T-helper 2 cell treated with Interferon-gamma antibody and Interleukin-4, amounts not matched to agents 100 ng/mL and 5 ng/mL, for 36 hours (primary cell): ENCODE measurements around the gene KIAA1217. TPM values are rescaled to one million over a fixed set of nuclear protein-coding genes. Genes with fewer than 3 reads are reported as not detected.
"Not testable (repeated sequence)": the region's sequence is repeated elsewhere in the genome, so short reads cannot be mapped to it uniquely, and the experiment has no call there.

ENCODE experiments used
- intact Hi-C: fragments of 100-400 bp; cut with micrococcal nuclease; formaldehyde crosslinking; loops from one replicate; pipeline ENCODE4 v1.15.1; 2023
- total RNA-seq: library from RNA; stranded (reverse); gene quantifications from 2 replicates; pipeline ENCODE4 v1.2.3, GENCODE V29; 2022

Gene KIAA1217
- total RNA-seq, 1 donor from 2014 or later: 0.36 TPM

DNA sequence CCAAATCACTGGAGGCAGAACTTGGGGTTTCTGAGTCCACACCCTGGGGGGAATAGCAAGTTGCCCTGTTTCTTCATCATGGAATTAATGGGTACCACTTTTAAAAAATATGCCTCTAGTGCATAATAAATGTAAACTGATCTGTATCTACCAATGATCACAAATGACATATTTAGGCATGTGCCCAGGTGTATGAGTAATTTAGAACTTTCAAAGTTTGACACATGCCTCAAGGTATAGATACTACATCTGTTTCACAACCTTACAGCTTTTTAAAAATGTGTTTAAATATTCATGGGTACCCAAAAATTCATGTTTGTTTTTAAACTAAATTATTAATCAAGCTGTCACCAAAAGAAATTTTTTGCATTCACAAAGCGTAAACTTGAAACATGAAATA is 226.0 kb downstream of the KIAA1217 start:
- intact Hi-C loops: no loop called here

- intact Hi-C loops: no loop called here
These were observed 226.4 kb downstream of the KIAA1217 start for GRCh38 chr10:24435374-24435773.

DNA sequence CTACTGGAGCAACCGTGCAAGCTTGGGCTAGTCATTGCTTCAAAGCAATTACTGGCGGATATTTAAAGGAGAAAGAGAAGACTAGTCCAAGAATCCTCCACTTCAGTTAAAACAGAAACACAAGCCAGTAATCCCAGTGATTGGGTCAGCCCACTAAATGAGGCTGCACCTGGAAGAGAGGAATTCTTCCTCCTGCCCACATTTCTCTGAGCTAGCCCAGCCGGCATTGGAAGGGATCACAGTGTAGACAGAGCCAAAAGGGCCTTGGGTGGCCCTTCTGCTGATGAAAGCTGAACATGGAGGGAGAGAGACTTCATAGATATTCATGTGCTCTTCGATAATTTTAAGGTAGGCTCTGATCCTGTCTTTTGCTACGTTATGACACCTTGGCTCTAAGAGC is 228.4 kb downstream of the KIAA1217 start:
- intact Hi-C loops: no loop called here

- intact Hi-C loops: no loop called here
These were observed 229.9 kb downstream of the KIAA1217 start for GRCh38 chr10:24438800-24439199.

- intact Hi-C loops: no loop called here
These were observed 231.0 kb downstream of the KIAA1217 start for GRCh38 chr10:24439935-24440334.

- intact Hi-C loops: no loop called here
These were observed 232.2 kb downstream of the KIAA1217 start for GRCh38 chr10:24440817-24441797.

DNA sequence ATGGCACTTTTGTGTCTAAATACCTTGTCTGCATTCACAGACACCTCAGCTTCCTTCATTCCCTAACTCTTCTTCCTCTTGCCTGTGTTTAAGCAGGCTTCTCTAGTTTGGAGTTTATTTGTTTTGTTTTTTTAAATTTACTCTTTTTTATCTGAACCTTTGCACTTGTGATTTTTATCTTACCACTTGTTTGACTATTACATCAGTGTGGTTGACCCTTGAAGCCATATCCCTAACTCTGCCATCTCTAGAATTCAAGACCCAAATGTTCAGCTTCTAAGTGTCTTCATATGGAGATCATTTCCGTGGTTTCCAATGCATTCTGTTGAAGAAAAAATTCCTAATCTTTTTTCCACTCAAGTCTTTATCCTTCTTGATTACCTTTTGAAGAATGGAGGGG is 233.3 kb downstream of the KIAA1217 start:
- intact Hi-C loops: no loop called here

DNA sequence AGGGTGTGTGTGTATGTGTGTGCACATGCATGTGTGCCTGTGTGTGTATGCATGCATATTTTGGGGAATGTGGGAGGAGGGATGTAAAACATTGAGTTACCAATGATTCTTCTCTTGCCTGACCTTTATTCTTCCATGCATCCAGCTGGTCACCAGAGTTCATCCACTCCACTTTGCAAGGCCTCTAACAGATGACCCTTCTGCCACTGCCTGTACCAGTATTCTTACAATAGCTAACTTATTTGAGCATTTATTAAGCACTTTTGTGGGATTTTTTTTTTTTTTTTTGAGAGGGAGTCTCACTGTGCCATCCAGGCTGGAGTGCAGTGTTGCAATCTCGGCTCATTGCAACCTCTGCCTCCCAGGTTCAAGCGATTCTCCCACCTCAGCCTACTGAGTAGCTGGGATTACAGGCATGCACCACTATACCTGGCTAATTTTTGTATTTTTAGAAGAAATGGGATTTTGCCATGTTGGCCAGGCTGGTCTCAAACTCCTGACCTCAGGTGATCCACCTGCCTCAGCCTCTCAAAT is 233.8 kb downstream of the KIAA1217 start:
- intact Hi-C loops: not testable (repeated sequence)

GRCh38 chr10:24444337-24444736 is 235.4 kb downstream of the KIAA1217 start:
- intact Hi-C loops: no loop called here

DNA sequence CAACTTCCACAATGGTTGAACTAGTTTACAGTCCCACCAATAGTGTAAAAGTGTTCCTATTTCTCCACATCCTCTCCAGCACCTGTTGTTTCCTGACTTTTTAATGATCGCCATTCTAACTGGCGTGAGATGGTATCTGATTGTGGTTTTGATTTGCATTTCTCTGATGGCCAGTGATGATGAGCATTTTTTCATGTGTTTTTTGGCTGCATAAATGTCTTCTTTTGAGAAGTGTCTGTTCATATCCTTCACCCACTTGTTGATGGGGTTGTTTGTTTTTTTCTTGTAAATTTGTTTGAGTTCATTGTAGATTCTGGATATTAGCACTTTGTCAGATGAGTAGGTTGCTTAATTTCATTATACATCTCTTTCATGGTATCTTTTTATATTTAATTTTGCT is 237.0 kb downstream of the KIAA1217 start:
- intact Hi-C loops: not testable (repeated sequence)

- intact Hi-C loops: no loop called here
These were observed 237.8 kb downstream of the KIAA1217 start for GRCh38 chr10:24446739-24447138.

- intact Hi-C loops: no loop called here
These were observed 239.5 kb downstream of the KIAA1217 start for GRCh38 chr10:24448351-24448999.

- intact Hi-C loops: no loop called here
These were observed 240.4 kb downstream of the KIAA1217 start for GRCh38 chr10:24449321-24449740.

GRCh38 chr10:24449769-24450310 is 240.9 kb downstream of the KIAA1217 start:
- intact Hi-C loops: no loop called here

DNA sequence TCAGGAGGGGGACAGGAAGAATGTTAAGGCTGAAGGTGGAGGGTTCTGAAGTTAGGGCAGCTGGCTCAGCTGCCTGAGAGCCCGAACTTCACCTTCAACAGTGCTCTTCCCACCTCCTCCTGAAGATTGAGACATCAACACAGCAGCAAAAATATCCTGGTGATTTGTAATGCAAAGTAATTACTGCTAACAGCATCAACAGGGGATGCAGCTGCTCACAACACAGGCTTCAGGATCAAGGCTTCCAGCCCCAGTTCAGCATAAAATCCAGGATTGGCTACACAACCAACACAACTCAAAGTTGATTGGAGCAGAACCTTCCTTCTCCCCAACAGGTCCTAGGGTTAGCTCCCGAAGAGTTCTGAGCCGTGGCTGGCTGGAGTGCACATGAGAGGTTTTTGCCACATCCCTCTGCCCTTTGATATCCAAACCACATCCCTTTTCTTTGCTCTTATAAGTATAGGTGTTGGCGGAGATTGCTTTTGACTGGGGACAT is 242.4 kb downstream of the KIAA1217 start:
- intact Hi-C loops: no loop called here

GRCh38 chr10:24452030-24452429 is 243.1 kb downstream of the KIAA1217 start:
- intact Hi-C loops: no loop called here

- intact Hi-C loops: no loop called here
These were observed 244.5 kb downstream of the KIAA1217 start for GRCh38 chr10:24453404-24453830.

- intact Hi-C loops: no loop called here
These were observed 245.0 kb downstream of the KIAA1217 start for GRCh38 chr10:24453973-24454372.

DNA sequence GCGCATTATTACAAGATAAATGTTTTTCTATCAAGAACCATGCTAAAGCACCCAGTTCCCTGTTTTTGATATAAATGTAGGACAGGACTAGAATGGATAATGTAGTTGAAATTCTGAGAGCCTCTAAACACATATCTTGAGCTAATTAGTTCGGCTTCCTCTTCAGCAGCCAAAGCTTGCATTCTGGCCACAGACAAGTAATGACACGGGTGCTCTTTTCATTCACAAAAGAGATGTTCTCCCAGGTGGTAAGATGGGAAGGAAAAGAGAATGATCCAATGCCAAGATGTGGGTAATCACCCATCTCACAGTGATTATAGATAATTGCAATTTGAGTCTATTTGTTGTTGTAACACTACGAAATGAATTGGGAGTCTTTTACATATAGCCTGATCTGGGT is 246.5 kb downstream of the KIAA1217 start:
- intact Hi-C loops: no loop called here

- intact Hi-C loops: no loop called here
These were observed 247.4 kb downstream of the KIAA1217 start for GRCh38 chr10:24456322-24456721.

GRCh38 chr10:24457661-24458318 is 248.9 kb downstream of the KIAA1217 start:
- intact Hi-C loops: no loop called here
